Loucy (cell line): ENCODE data around the gene TBC1D1.

Source experiments
- CTCF ChIP-seq: fragments of 200-600 bp; sonication (generic); conservative IDR thresholded peaks from 2 replicates; pipeline ENCODE4 v1.5.1; 2014; ENCODE audit warnings: mild to moderate bottlenecking, antibody characterized with exemption, low read length
- EZH2phosphoT487 ChIP-seq: fragments of 200-600 bp; IDR thresholded peaks from 2 replicates; pipeline ENCODE4 v1.6.1; 2018; ENCODE audit warnings: antibody characterized with exemption, mild to moderate bottlenecking, moderate library complexity, borderline replicate concordance

DNA sequence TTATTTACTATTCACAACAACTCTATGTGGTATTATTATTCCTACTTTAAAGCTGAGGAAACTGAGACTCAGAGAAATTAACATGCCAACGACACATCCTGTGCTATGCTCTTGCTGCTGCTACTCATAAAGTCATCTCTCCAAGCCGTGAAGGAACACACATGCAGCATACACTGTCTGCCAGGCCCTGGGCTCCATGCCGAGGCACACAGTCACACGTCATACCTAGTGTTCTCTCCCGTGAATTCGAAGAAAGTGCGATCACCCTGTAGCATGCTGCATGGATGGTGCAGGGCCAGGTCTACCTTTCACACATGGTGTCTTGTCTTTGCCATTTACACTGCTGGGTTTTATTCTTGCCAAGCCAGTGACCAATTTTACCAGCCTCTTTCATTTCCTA is 34.1 kb downstream of the TBC1D1 start:
- no peak for TF ChIP-seq CTCF
- TF ChIP-seq EZH2phosphoT487, result no peak
